Measurements from ENCODE around the gene TNFRSF11A.

GRCh38 chr18:62432176-62432575 lies 107.1 kb downstream of the TNFRSF11A start:
- TF ChIP-seq CTCF (IDR thresholded peaks at IDR 0.05 in 8 of 11, conservative IDR thresholded peaks at IDR 0.05 in 3 of 11) (no peak), POLR2AphosphoS5 (IDR thresholded peaks at IDR 0.05) (no peak)

All from spleen (tissue), 7 donors.